Measurements from ENCODE around the gene RHOC.

GRCh38 chr1:112743174-112744008, 36.5 kb upstream of the RHOC start:
- no peak for TF ChIP-seq CTCF (IDR thresholded peaks at IDR 0.05; ENCODE audit: low read depth, low read length, missing input control)
- TF ChIP-seq SP1 (IDR thresholded peaks at IDR 0.05): no peak
- TF ChIP-seq JUND (IDR thresholded peaks at IDR 0.05): no peak
- no peak for TF ChIP-seq YY1 (IDR thresholded peaks at IDR 0.05)
- no peak for TF ChIP-seq RAD21 (IDR thresholded peaks at IDR 0.05)
- TF ChIP-seq EGR1 (IDR thresholded peaks at IDR 0.05; ENCODE audit: low read depth in 2 of 2): no peak
- TF ChIP-seq TAF1 (conservative IDR thresholded peaks at IDR 0.05): no peak
- no peak for TF ChIP-seq ATF3 (IDR thresholded peaks at IDR 0.05)
- TF ChIP-seq GABPA (IDR thresholded peaks at IDR 0.05 in 1 of 2, conservative IDR thresholded peaks at IDR 0.05 in 1 of 2): no peak
- no peak for TF ChIP-seq FOXA1 (IDR thresholded peaks at IDR 0.05)
- TF ChIP-seq RXRA (IDR thresholded peaks at IDR 0.05): no peak
- TF ChIP-seq REST (IDR thresholded peaks at IDR 0.05): no peak

Measured in liver (tissue), 3 donors.